DMS53 (cell line): Measurements from ENCODE around the gene XYLT2.
A peak's percentile ranks its signal among the peaks of the same experiment; 100 is the strongest.
"Not testable (repeated sequence)": the region's sequence is repeated elsewhere in the genome, so short reads cannot be mapped to it uniquely, and the experiment has no call there.

Experiments used
- DNase-seq: peaks from one replicate; lab custom pipeline; 2025; lab: John Stamatoyannopoulos, UW

The XYLT2 gene

DNA sequence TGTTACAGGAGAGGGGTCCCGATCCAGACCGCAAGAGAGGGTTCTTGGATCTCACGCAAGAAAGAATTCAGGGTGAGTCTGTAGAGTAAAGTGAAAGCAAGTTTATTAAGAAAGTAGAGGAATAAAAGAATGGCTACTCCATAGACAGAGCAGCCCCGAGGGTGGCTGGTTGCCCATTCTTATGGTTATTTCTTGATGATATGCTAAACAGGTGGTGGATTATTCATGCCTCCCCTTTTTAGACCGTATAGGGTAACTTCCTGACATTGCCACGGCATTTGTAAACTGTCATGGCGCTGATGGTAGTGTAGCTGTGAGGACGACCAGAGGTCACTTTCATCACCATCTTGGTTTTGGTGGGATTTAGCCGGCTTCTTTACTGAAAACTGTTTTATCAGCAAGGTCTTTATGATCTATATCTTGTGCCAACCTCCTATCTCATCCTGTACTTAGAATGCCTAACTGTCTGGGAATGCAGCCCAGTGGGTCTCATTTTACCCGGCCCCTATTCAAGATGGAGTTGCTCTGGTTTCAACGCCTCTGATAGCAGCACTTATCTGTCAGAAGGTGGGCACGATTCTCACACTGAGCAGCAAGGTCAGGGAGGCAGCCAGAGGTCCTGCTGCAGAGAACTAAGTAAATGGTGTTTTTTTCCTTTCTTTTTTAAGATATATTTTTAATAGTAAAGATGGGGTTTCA lies 26.5 kb upstream of the XYLT2 start:
- no peak for DNase-seq

DNA sequence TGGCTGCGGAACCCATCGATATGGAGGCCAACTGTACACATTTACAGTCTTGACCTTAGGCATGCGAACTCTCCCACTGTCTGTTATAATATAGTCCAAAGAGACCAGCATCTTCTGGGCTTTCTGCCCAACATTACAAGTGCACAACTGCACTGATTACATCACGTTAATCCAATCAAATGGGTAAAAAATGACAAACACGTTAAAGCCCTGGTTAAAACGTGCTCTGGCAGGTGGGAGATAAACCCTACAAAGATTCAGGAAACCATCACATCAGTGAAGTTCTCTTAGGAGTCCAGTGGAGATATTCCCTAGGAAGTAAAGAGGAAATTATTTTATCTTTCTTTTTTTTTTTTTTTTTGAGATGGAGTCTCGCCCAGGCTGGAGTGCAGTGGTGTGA lies 23.7 kb upstream of the XYLT2 start:
- no peak for DNase-seq

GRCh38 chr17:50323060-50323459 lies 22.9 kb upstream of the XYLT2 start:
- DNase-seq = no peak

- no peak for DNase-seq
These were observed 20.0 kb upstream of the XYLT2 start for GRCh38 chr17:50325906-50326305.

GRCh38 chr17:50326831-50327364 lies 19.0 kb upstream of the XYLT2 start:
- DNase-seq = no peak

GRCh38 chr17:50328363-50329325 lies 17.3 kb upstream of the XYLT2 start:
- DNase-seq = no peak

DNA sequence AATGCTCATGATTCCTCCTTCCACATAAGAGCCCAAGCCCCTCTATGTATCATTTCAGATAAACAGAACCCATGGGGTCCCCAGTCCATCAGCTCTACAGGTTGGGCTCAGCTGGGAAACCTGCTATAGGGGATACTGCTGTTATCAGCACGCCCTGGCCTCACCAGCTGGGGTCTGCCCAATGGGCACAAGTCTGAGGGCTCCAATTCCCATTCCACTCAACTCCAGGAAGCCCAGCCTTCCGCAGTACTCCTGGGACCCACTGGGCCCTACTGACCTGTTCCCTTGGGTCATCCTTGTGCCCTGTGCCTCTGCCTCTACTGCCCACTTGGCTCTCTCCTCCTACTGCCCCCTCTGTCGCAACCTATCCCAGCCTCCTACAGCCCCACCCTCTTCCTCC lies 16.2 kb upstream of the XYLT2 start:
- no peak for DNase-seq

GRCh38 chr17:50330151-50330775 lies 15.7 kb upstream of the XYLT2 start:
- DNase-seq = no peak

DNA sequence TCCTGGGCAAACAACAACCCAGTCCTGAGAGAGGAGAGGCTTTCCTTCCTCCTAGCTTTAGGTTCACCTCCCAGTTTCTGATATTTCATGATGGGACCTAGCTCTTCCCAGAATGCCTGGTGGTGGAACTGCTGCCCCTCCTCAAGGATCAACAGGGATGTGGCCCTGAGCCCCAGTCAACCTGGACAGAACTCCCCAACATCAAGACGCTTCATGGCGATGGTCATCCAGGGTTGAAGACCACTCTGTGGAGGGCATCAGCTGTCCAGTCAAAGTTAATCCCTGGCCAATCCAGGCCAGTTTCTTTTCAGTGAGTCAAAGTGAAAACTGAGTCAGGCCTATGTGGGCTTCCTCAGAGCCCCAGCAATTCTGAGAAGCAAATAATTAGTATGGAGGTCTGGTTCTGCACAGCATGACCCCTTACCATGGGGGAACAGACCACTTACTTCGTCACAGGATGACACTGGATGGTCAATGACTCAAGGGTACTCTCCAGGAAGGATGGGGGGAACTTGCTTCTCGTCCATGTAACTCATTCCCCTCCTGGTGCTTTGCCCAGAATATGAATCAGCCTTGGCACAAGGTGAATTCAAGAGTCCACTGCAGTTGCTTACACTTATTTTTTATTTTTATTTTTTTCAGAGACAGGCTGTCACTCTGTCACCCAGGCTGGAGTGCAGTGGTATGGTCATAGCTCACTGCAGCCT lies 14.7 kb upstream of the XYLT2 start:
- DNase-seq = no peak

GRCh38 chr17:50332196-50332595 lies 13.7 kb upstream of the XYLT2 start:
- no peak for DNase-seq

DNA sequence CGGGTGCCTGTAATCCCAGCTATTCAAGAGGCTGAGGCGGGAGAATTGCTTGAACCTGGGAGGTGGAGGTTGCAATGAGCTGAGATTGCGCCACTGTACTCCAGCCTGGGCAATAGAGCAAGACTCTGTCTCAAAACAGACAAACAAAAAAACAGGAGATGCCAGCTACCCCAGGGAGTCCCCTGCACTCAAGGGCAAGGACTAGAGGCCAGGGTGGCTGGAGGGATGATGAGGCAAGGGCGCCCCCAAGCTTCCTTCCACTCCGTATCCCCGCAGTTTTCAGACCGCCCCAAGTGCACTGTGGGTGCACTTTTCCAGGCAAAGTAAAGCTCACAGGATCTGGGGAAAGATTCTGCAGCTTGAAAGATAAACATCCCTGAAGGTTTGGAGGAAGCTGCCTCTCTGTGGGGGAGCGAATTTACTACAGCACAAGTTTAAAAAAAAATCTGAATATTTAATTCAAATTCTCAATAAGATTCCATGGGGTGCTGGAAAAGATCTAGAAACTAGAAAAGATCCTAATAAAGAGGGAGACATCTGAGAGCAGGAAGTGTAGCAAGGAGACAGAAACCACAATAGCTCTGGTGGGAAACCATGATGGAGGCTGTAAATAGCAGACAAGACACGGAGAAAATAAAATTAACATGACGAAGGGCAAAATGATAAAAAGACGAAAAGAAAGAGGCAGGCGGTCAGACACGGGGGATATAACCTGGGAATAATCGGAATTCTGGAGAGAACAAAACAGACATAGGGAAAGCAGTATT lies 12.5 kb upstream of the XYLT2 start:
- DNase-seq = not testable (repeated sequence)

DNA sequence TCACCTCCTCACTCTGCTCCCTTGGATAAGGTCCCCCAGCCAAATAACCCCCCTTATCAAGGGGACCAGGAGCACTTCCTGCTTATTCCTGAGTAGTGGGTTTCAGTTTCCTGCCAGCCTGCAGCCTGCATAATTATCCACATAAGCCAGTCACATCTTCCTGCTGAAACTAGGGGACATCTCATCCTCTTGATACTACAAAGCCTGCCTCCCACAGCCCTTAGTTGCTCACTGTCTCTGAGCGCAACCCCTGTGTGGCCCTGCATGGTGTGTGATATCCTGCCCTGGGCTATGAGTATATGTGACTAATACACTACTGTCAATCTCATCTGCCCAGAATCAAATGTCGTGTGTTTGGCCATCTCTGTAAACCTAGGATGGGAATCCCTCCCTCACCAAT lies 8.0 kb upstream of the XYLT2 start:
- DNase-seq = no peak

DNA sequence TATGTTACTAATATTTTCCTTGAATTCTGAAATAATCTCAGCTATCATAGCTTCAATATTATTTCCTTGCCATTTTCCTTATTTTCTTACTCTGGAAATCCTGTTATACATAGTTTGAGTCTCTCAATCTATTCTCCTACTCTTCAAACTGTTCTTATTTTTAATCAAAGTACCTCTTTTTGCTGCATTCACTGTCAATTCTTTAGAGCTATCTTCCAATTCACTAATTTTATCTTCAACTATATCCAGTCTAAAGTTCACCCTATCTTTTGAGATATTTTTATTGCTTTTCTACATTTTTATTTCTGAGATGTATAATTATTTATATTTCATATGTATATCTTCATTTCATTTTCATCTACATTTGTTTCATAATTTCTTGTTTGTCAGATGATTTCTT lies 7.3 kb upstream of the XYLT2 start:
- no peak for DNase-seq

DNA sequence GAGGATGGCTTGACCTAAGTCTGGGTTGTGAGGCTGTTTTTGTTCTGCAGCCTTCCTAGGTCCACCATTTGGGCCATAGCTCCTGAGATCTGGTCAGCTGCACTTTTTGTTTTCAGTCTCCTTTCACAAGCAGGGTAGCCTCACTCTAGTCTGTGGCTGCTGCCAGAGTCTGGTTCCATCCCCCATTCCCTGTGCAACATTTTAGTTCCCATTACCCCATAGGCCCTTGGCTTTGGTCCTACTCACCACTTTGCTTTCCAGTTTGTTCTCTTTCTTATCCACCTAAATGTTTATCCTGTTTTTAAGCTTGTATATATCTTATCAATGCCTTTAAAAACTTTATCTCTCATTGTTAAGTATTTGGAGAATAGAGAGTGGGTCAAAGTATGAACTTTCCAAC lies 6.5 kb upstream of the XYLT2 start:
- DNase-seq = no peak

GRCh38 chr17:50344731-50345365 lies 1.1 kb upstream of the XYLT2 start:
- peak; percentile 78 for DNase-seq

- peak; percentile 65 for DNase-seq
These were observed 589 bp downstream of the XYLT2 start for GRCh38 chr17:50346313-50347116.

DNA sequence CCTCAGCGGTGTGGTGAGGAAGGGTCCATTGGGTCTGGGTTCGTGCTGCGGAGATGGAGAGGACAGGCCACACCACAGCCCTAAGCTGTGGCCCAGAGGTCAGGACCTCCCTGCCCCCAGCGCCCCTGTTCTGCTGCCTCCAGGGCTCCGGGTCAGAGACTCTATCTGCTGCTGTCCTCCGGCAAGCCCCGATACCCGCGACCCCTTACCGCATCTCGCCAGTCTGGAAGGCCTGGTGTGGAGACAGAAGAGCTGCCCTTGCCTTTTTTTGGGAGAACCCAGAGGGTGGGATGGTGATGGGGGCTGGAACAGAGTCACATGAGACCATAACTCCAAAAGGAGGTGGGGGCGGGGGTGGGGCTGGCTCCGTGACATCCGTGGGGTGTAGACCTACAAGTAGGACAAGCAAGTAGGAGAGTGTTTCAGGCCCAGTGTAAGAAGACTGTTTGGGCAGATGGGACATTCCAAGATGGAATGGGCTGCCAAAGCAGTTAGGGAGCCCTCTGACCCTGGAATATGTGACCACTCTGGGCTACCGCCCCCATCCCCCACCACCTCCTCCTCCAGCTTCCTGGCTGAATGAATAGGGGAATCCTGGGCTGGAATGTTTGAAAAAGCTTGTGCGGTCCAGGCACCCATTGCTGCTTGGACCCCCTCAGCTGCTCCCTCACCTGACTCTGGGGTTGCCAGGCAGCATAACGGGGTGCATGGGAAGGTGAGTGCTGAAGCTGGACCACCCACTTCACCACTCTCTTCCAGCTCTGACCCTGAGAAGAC lies 1.4 kb downstream of the XYLT2 start:
- no peak for DNase-seq

GRCh38 chr17:50347894-50348291 lies 2.0 kb downstream of the XYLT2 start:
- DNase-seq = no peak
